ENCODE measurements around the gene TRIML2.

Gene TRIML2

GRCh38 chr4:188110036-188110435, 633 bp upstream of the TRIML2 start:
- in situ Hi-C loops (cut with HindIII; ENCODE audit: low sequenced_read_pairs) = no loop called here
- TF ChIP-seq CTCF (IDR thresholded peaks at IDR 0.05; ENCODE audit: low read depth, low read length, missing control alignments) = no peak
- DNase-seq (ENCODE audit: low read depth) = no peak
- no peak overlapping the region for H3K4me3 ChIP-seq (ENCODE audit: low read depth, low read length)

- H3K4me3 ChIP-seq (ENCODE audit: low read depth, low read length) = no peak overlapping the region
- TF ChIP-seq CTCF (IDR thresholded peaks at IDR 0.05; ENCODE audit: low read depth, low read length, missing control alignments) = no peak
- DNase-seq (ENCODE audit: low read depth) = no peak
- in situ Hi-C loops (cut with HindIII; ENCODE audit: low sequenced_read_pairs) = no loop called here
Measured at GRCh38 chr4:188107931-188108843, 1.2 kb downstream of the TRIML2 start.

- DNase-seq (ENCODE audit: low read depth) = no peak
- no peak overlapping the region for H3K4me3 ChIP-seq (ENCODE audit: low read depth, low read length)
- no peak for TF ChIP-seq CTCF (IDR thresholded peaks at IDR 0.05; ENCODE audit: low read depth, low read length, missing control alignments)
- in situ Hi-C loops (cut with HindIII; ENCODE audit: low sequenced_read_pairs) = no loop called here
Measured at GRCh38 chr4:188106454-188106853, 2.9 kb downstream of the TRIML2 start.

GRCh38 chr4:188092824-188093223, 16.6 kb downstream of the TRIML2 start:
- H3K4me3 ChIP-seq (ENCODE audit: low read depth, low read length) = no peak overlapping the region
- TF ChIP-seq CTCF (IDR thresholded peaks at IDR 0.05; ENCODE audit: low read depth, low read length, missing control alignments) = no peak
- no peak for DNase-seq (ENCODE audit: low read depth)
- in situ Hi-C loops (cut with HindIII; ENCODE audit: low sequenced_read_pairs) = no loop called here

GRCh38 chr4:188086858-188087257, 22.5 kb downstream of the TRIML2 start:
- H3K4me3 ChIP-seq (ENCODE audit: low read depth, low read length) = no peak overlapping the region
- in situ Hi-C loops (cut with HindIII; ENCODE audit: low sequenced_read_pairs) = no loop called here
- TF ChIP-seq CTCF (IDR thresholded peaks at IDR 0.05; ENCODE audit: low read depth, low read length, missing control alignments) = no peak
- no peak for DNase-seq (ENCODE audit: low read depth)

GRCh38 chr4:188082796-188083195, 26.6 kb downstream of the TRIML2 start:
- in situ Hi-C loops (cut with HindIII; ENCODE audit: low sequenced_read_pairs) = no loop called here
- H3K4me3 ChIP-seq (ENCODE audit: low read depth, low read length) = no peak overlapping the region
- no peak for TF ChIP-seq CTCF (IDR thresholded peaks at IDR 0.05; ENCODE audit: low read depth, low read length, missing control alignments)
- no peak for DNase-seq (ENCODE audit: low read depth)
